IMR-90 (cell line): Measurements from ENCODE around the gene PRKACA. TPM values are rescaled to one million over a fixed set of nuclear protein-coding genes. Genes with fewer than 3 reads are reported as not detected.

Experiments
- ATAC-seq: fragments of 200-7000 bp; cut with Tn5 transposase; 2 replicates; pipeline ENCODE4 v1.9.1; 2020; ENCODE audit warnings: low read depth, mild to moderate bottlenecking, moderate library complexity
- BruUV-seq: library from RNA; stranded (reverse); fragments of 400-500 nt; replicated peaks from 2 replicates; lab custom pipeline; 2021; lab: Mats Ljungman, UMichigan
- CTCF ChIA-PET: fragments of 300-600 bp; formaldehyde crosslinking; extraction: SDS; loops from one replicate; lab custom pipeline; 2021; ENCODE audit warnings: antibody characterized with exemption; lab: Yijun Ruan, JAX
- POLR2A ChIA-PET: fragments of 300-600 bp; sonication (Branson Sonifier 250); formaldehyde crosslinking; loops from one replicate; lab custom pipeline; 2022; ENCODE audit warnings: antibody characterized with exemption; ENCODE audit not compliant: unreplicated experiment; lab: Charles Lee
- DNase-seq: peaks from one replicate; pipeline ENCODE4 v3.0.0; 2013
- H2AFZ ChIP-seq: replicated peaks from 2 replicates; pipeline ENCODE3; 2013; ENCODE audit warnings: low read length, mild to moderate bottlenecking; ENCODE audit not compliant: poor library complexity
- H2AK5ac ChIP-seq: 2 replicates; pipeline ENCODE4 v1.6.1; 2013; ENCODE audit warnings: low read depth, low read length, inconsistent platforms
- H2AK9ac ChIP-seq: replicated peaks from 2 replicates; pipeline ENCODE3; 2013; ENCODE audit warnings: mild to moderate bottlenecking, low read depth, low read length, moderate library complexity; ENCODE audit not compliant: poor library complexity
- H2BK120ac ChIP-seq: 2 replicates; pipeline ENCODE4 v1.6.1; 2013; ENCODE audit warnings: low read depth, low read length, inconsistent platforms
- H2BK15ac ChIP-seq: 3 replicates; pipeline ENCODE4 v1.6.1; 2013; ENCODE audit warnings: low read depth, low read length, inconsistent platforms
- H2BK20ac ChIP-seq: 2 replicates; pipeline ENCODE4 v1.6.1; 2013; ENCODE audit warnings: low read depth, mild to moderate bottlenecking, inconsistent platforms, low read length, moderate library complexity
- H2BK5ac ChIP-seq: 2 replicates; pipeline ENCODE4 v1.6.1; 2013; ENCODE audit warnings: mild to moderate bottlenecking, low read depth, low read length, inconsistent platforms; ENCODE audit not compliant: poor library complexity, severe bottlenecking
- H3K14ac ChIP-seq: replicated peaks from 2 replicates; pipeline ENCODE4 v1.6.1; 2013; ENCODE audit warnings: low read depth, low read length, inconsistent platforms
- H3K18ac ChIP-seq: 2 replicates; pipeline ENCODE4 v1.6.1; 2013; ENCODE audit warnings: low read depth, low read length, control low read depth
- H3K23ac ChIP-seq: 2 replicates; pipeline ENCODE4 v1.6.1; 2013; ENCODE audit warnings: low read depth, low read length, inconsistent platforms
- H3K27ac ChIP-seq: 2 replicates; pipeline ENCODE4 v1.5.1; 2013; ENCODE audit warnings: mild to moderate bottlenecking, control low read depth, low read length; ENCODE audit not compliant: insufficient read depth
- H3K27me3 ChIP-seq: 2 replicates; pipeline ENCODE4 v1.6.1; 2013; ENCODE audit warnings: low read length; ENCODE audit not compliant: control insufficient read depth, insufficient read depth
- H3K36me3 ChIP-seq: 2 replicates; pipeline ENCODE4 v1.6.1; 2013; ENCODE audit warnings: low read length, mixed read lengths; ENCODE audit not compliant: control insufficient read depth, insufficient read depth
- H3K4ac ChIP-seq: 2 replicates; pipeline ENCODE4 v1.6.1; 2013; ENCODE audit warnings: low read depth, low read length, inconsistent platforms
- H3K4me1 ChIP-seq: 2 replicates; pipeline ENCODE4 v1.6.1; 2013; ENCODE audit warnings: low read length, mixed read lengths; ENCODE audit not compliant: control insufficient read depth, insufficient read depth
- H3K4me2 ChIP-seq: 2 replicates; pipeline ENCODE4 v1.6.1; 2013; ENCODE audit warnings: low read depth, mild to moderate bottlenecking, control low read depth, low read length, moderate library complexity
- H3K4me3 ChIP-seq: 2 replicates; pipeline ENCODE4 v1.5.1; 2013; ENCODE audit warnings: low read depth, mild to moderate bottlenecking, control low read depth, low read length, moderate library complexity; ENCODE audit not compliant: insufficient read depth
- H3K56ac ChIP-seq: 2 replicates; pipeline ENCODE4 v1.6.1; 2013; ENCODE audit warnings: low read length, inconsistent platforms; ENCODE audit not compliant: insufficient read depth; ENCODE audit errors: extremely low read depth
- H3K79me1 ChIP-seq, 2 experiments: 2 replicates each; pipeline ENCODE4 v1.6.1; 2013; ENCODE audit warnings: low read length in 2 of 2, inconsistent platforms in 1 of 2, low read depth in 1 of 2
- H3K9ac ChIP-seq: 2 replicates; pipeline ENCODE4 v1.6.1; 2013; ENCODE audit warnings: low read depth, low read length, control low read depth
- H3K9me1 ChIP-seq: 2 replicates; pipeline ENCODE4 v1.6.1; 2013; ENCODE audit warnings: low read length, inconsistent platforms; ENCODE audit not compliant: insufficient read depth
- H3K9me3 ChIP-seq: 2 replicates; pipeline ENCODE4 v1.6.1; 2013; ENCODE audit warnings: low read length; ENCODE audit not compliant: control insufficient read depth, insufficient read depth
- H4K20me1 ChIP-seq: 2 replicates; pipeline ENCODE4 v1.6.1; 2013; ENCODE audit warnings: low read length, inconsistent platforms; ENCODE audit not compliant: insufficient read depth
- H4K5ac ChIP-seq: 2 replicates; pipeline ENCODE4 v1.6.1; 2013; ENCODE audit warnings: mild to moderate bottlenecking, low read depth, low read length, control low read depth
- H4K8ac ChIP-seq, 2 experiments: 2 replicates each; pipeline ENCODE4 v1.6.1; 2013; ENCODE audit warnings: low read depth in 2 of 2, low read length in 2 of 2, control low read depth in 1 of 2, inconsistent platforms in 1 of 2
- H4K91ac ChIP-seq: 2 replicates; pipeline ENCODE4 v1.6.1; 2013; ENCODE audit warnings: low read depth, low read length, inconsistent platforms; ENCODE audit not compliant: insufficient read depth
- CHD1 ChIP-seq: IDR thresholded peaks from 2 replicates; pipeline ENCODE4 v1.6.1; 2012; ENCODE audit warnings: low read depth, low read length, improper control_type of control experiment
- MAZ ChIP-seq: IDR thresholded peaks from 2 replicates; pipeline ENCODE4 v1.6.1; 2012; ENCODE audit warnings: low read depth, mild to moderate bottlenecking, low read length, improper control_type of control experiment, moderate library complexity, borderline replicate concordance
- NFE2L2 ChIP-seq: fragments of 150-350 bp; IDR thresholded peaks from 2 replicates; pipeline ENCODE4 v1.6.1; 2016; ENCODE audit warnings: low read depth, mild to moderate bottlenecking, low read length
- RCOR1 ChIP-seq: IDR thresholded peaks from 2 replicates; pipeline ENCODE4 v1.6.1; 2012; ENCODE audit warnings: mild to moderate bottlenecking, low read length, improper control_type of control experiment; ENCODE audit not compliant: insufficient replicate concordance
- WGBS, 2 experiments: methylation state at CpG; one replicate each; pipeline versions ENCODE4 v1.1.5 to v1.1.7; 2013; ENCODE audit warnings: missing lambda C conversion rate in 2 of 2; ENCODE audit not compliant: insufficient read length in 1 of 2; ENCODE audit errors: extremely low coverage in 2 of 2; 5-methylcytosine and 5-hydroxymethylcytosine counted together
- dilution Hi-C: fragments of 300-500 bp; cut with HindIII; formaldehyde crosslinking; loops from one replicate; pipeline ENCODE4 v1.14.3; 2018; ENCODE audit warnings: low sequenced_read_pairs; ENCODE audit not compliant: unreplicated experiment
- in situ Hi-C: fragments of 300-500 bp; cut with MboI; formaldehyde crosslinking; loops from 3 replicates; pipeline ENCODE4 v1.14.3; 2019; ENCODE audit warnings: low sequenced_read_pairs, inconsistent platforms, mixed read lengths
- intact Hi-C: fragments of 100-400 bp; cut with micrococcal nuclease; formaldehyde crosslinking; loops from 2 replicates; pipeline ENCODE4 v1.10.0; 2022
- polyA plus RNA-seq, 3 experiments: library from polyadenylated mRNA; depleted of rRNA; stranded (reverse); fragments of >200 nt; gene quantifications; 2 replicates each; pipeline ENCODE4 v1.2.3, GENCODE V29; 2012; ENCODE audit warnings: low replicate concordance in 1 of 3
- total RNA-seq: library from RNA; depleted of rRNA; stranded (reverse); fragments of >200 nt; gene quantifications from 2 replicates; pipeline ENCODE4 v1.2.3, GENCODE V29; 2012
- TF ChIP-seq, protein P1 (sequence below): fragments of 150-350 bp; IDR thresholded peaks from 2 replicates; pipeline ENCODE4 v1.6.1; 2017; ENCODE audit warnings: mild to moderate bottlenecking, antibody characterized with exemption, low read length, low read depth

The PRKACA gene
- total and polyA plus RNA-seq, 2 of the 4 experiments (the other 2 are of a cell fraction): 18.1 to 94.5 TPM

DNA sequence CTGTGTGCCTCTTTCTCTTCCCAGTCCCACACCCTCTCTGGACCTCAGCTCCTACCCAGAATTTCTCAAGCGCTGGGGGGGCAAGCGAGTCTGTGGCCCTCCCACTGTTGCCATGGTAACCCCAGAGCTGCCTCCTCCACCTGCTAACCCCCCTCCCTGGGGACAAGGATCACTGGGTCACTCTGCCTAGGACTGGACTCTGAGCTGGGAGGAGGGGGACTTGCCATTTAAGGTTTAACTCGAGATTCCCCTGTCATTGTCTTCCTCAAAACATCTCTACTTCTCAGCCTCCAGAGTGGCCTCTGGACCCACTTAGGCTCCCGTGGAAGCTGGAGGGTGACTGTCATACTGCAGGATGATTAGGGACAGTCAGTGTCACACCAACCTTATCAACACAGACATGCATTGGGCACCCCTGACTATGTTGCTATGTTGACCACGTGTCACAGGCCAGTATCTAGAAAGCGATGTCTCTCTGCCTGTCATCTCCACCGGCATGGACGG lies 57.9 kb downstream of the PRKACA start:
- intact Hi-C loops: no loop called here
- no peak for ATAC-seq

More for the DNA sequence above, 57.9 kb downstream of the PRKACA start:
- Histone ChIP-seq H3K9ac (no peak overlapping the region), H2AK9ac (no peak overlapping the region), H3K9me3 (no peaks in the 10 kb centered on the region), H3K9me1 (no peaks in the 10 kb centered on the region), H2AK5ac (no peak overlapping the region), H3K4me1 (peaks cover 1% of the 10 kb centered on the region; the same call in 1 of the 2 replicates), H2BK15ac (no peak overlapping the region), H4K8ac (no peak overlapping the region), H2AFZ (no peak overlapping the region), H3K14ac (no peak overlapping the region), H3K27ac (no peak overlapping the region), H3K79me1 (no peaks in the 10 kb centered on the region), H2BK20ac (no peak overlapping the region), H4K20me1 (no peaks in the 10 kb centered on the region), H3K56ac (no peak overlapping the region), H3K23ac (no peak overlapping the region), H3K4me2 (no peak overlapping the region), H2BK120ac (no peak overlapping the region), H4K91ac (no peak overlapping the region), H4K5ac (no peak overlapping the region), H3K36me3 (no peaks in the 10 kb centered on the region), H2BK5ac (no peak overlapping the region), H3K18ac (no peak overlapping the region), H3K4me3 (no peak overlapping the region), H3K27me3 (peaks cover 33% of the 10 kb centered on the region), H3K4ac (no peak overlapping the region)
- in situ Hi-C loops: no loop called here
- dilution Hi-C loops: no loop called here
- DNase-seq: no peak
- WGBS, 2 experiments: 71% methylated on average over 2 of the region's 8 CpGs; no CpG with 5 or more reads in 1 of the 2 experiments
- CTCF ChIA-PET: interaction anchor here (0.5 to 1.9 kb wide), 9 partner anchors 10 to 933 kb away, joined by 3 to 9 read pairs (median 3); no protein-coding TSS in a partner anchor
- TF ChIP-seq MAZ: no peak
- TF ChIP-seq RCOR1: no peak
- TF ChIP-seq, protein P1, sequence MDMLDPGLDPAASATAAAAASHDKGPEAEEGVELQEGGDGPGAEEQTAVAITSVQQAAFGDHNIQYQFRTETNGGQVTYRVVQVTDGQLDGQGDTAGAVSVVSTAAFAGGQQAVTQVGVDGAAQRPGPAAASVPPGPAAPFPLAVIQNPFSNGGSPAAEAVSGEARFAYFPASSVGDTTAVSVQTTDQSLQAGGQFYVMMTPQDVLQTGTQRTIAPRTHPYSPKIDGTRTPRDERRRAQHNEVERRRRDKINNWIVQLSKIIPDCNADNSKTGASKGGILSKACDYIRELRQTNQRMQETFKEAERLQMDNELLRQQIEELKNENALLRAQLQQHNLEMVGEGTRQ: no peak
- TF ChIP-seq NFE2L2: no peak
- no peak for TF ChIP-seq CHD1
- BruUV-seq: no TSS peak
- POLR2A ChIA-PET: no interaction called here
